WTC11 (cell line): ENCODE data around the gene KRTAP5-2.

Experiments used
- CREM ChIP-seq: sonication (generic); formaldehyde crosslinking; IDR thresholded peaks from 2 replicates; pipeline ENCODE4 v1.8.1; 2022; ENCODE audit warnings: mild to moderate bottlenecking, missing genetic modification reagents, moderate library complexity
- CTCF ChIP-seq: fragments of 200-600 bp; IDR thresholded peaks from 2 replicates; pipeline ENCODE4 v1.8.0; 2022; ENCODE audit warnings: antibody characterized with exemption
- E2F1 ChIP-seq: sonication (generic); formaldehyde crosslinking; IDR thresholded peaks from 2 replicates; pipeline ENCODE4 v1.8.0; 2022; ENCODE audit warnings: mild to moderate bottlenecking, missing genetic modification reagents
- ESRRA ChIP-seq: sonication (generic); formaldehyde crosslinking; IDR thresholded peaks from 2 replicates; pipeline ENCODE4 v1.8.1; 2022; ENCODE audit warnings: mild to moderate bottlenecking, missing genetic modification reagents, borderline replicate concordance
- NR3C1 ChIP-seq: sonication (generic); formaldehyde crosslinking; conservative IDR thresholded peaks from 2 replicates; pipeline ENCODE4 v1.8.1; 2023; ENCODE audit warnings: low read depth, mild to moderate bottlenecking, missing genetic modification reagents
- SP1 ChIP-seq: sonication (generic); formaldehyde crosslinking; conservative IDR thresholded peaks from 2 replicates; pipeline ENCODE4 v1.8.1; 2022; ENCODE audit warnings: missing genetic modification reagents
- USF2 ChIP-seq: sonication (generic); formaldehyde crosslinking; IDR thresholded peaks from 2 replicates; pipeline ENCODE4 v1.8.1; 2023; ENCODE audit warnings: mild to moderate bottlenecking, missing genetic modification reagents, moderate library complexity
- ZBTB43 ChIP-seq: sonication (generic); formaldehyde crosslinking; IDR thresholded peaks from 2 replicates; pipeline ENCODE4 v1.8.1; 2023; ENCODE audit warnings: mild to moderate bottlenecking, missing genetic modification reagents

- TF ChIP-seq ESRRA (CRISPR knock-in tag) (no peak), SP1 (CRISPR knock-in tag) (no peak), ZBTB43 (CRISPR knock-in tag) (no peak), CTCF (no peak), CREM (no peak), NR3C1 (CRISPR knock-in tag) (no peak), E2F1 (CRISPR knock-in tag) (no peak), USF2 (CRISPR knock-in tag) (no peak)
These were observed 36.8 kb downstream of the KRTAP5-2 start for GRCh38 chr11:1561266-1561665.
